Glomerular endothelial cell (primary cell): Measurements from ENCODE around the gene TMTC1. TPM values are rescaled to one million over a fixed set of nuclear protein-coding genes. Genes with fewer than 3 reads are reported as not detected.

Experiments used
- DNase-seq: peaks from one replicate; pipeline ENCODE4 v3.0.0-alpha.2; 2011; ENCODE audit warnings: low read depth, low spot score; ENCODE audit errors: extremely low read depth
- total RNA-seq: library from RNA; depleted of rRNA; stranded (reverse); fragments of >200 nt; gene quantifications from 2 replicates; pipeline ENCODE4 v1.2.3, GENCODE V29; 2015

The TMTC1 gene
- total RNA-seq, 1 donor from 2014 or later: 4.7 TPM

DNA sequence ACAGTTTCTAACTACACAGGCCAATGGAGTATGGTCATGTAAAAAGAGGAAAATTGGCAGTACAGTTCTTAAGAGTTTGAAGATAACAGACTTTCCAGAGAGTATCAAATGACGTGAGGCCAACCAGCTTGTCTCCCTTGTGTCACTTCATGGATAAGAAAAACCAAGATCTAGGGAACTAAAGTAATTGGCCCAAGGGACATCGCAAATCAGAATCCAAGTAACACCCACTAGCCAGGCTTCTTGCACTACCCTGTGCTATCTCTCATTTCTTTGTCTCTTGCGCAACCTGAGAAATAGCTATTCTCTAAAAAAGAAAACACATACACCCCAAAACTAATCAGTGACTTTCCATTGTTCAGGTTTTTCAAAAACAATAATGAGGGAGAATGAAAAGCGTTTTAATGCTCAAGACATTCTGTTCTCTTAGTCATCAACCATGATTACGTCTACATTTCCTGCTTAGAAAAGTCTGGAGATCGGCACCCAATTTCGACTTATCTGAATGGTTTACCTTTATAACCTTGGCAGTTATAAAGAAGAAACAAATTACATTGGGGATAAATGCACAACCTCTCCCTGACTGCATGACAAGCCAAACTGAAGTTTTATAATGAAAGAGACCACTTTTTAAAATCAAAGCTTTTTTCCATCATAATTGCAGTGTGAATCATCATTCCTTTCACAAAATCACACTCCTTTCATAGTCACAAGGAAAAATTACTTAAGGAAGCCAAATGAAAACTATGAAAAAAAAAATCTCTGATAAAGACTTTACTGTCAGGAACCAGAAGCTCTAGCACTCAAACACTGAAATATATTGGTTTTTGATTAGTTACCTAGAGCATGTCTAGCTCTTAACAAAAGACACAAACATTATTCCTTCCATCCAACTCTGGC, 42.1 kb downstream of the TMTC1 start:
- DNase-seq: peak; percentile 88

DNA sequence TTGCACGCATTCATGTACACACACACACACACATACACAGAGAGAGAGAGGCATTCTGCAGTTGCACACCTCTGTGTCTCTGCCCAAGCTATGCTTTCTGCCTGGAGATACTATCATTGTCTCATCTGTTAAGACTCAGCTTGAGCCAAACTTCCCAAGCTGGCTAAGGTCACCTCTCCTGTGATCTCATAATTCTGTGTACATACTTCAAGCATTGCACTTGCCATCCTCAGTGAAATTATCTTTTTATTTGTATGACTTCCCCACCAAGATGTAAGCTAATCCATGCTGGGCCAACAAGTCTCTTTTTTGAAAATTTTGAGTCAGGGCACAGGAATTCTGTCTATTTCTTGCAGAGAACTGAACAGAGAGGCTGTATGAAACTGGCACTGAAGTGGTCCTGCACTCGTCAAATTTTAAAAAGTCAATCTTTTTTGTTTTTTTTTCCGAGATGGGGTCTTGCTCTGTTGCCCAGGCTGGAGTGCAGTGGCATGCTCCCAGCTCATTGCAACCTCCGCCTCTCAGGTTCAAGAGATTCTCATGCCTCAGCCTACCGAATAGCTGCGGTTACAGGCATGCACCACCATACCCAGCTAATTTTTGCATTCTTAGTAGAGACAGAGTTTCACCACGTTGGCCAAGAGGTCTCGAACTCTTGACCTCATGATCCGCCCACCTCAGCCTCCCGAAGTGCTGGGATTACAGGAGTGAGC, 44.3 kb downstream of the TMTC1 start:
- DNase-seq: no peak

DNA sequence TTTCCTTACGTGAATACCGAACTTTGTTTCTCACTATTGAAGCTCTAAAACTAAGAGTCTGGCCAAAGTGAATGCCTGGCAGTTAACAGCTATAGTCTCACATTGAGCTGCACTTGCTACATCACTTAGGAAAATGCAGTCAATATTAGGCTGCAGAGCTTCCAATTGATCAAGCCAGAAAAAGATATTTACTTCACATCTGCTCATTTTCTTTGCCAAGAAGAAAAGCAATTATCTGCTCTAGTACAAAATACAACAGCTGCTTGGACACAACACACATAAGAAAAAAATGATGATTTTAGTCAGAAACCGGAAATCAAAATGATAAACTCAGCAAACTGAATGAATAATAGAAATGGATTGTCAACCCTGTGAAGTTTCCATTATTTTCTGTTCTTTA, 45.4 kb downstream of the TMTC1 start:
- no peak for DNase-seq

DNA sequence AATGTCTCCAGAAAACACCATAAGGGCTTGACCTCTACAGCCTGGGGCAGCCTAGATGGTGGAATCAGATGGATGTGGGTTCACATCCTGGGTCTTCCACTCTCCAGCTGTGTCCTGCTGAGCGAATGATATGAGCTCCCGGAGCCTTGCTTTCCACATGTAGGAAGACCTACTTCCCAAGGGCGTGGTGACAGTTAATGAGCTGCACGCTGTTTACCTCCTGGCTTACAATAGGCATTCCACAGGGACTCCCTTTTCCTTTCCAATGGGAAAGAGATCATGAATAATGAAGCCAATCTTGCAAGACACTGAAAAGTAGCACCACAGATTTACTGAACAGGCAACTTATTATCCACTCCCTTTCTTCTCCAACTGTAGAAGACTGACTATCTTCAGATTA, 46.1 kb downstream of the TMTC1 start:
- no peak for DNase-seq

DNA sequence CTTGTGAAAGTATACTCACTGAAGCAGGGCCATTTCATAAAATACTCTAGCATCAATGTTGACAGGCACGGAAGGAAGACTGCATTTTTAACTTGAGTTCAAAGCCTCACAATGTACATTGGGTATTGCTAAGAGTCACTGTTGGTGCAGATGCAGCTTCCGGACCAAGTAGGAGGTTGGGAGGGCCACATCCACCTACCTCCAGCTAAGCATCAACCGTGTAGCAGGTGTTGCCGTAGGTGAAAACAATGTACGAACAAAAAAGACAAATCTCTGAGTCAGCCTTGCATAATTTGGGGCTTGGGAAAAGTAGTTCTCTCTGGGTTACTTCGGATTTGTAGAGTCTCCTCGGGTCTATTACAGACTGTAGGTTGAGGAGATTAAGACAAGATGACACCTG, 48.1 kb downstream of the TMTC1 start:
- DNase-seq: no peak

DNA sequence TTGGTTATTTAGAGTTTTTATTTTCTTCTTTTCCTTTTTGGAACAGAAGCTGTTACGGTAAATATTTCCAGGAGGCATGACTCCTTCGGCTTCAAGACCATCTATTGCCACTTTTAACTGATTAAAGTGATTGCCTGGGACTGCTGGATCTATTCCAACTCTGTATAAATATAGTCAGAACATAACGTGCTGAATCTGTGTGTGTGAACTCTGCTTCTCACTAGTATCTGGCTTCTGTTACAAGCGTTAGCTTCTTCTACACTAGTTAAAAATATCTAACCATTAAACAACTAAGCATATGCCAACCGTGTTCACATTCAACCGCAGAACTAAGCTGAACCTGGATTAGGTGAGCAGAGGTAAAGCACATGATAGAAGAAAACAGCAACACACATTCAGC, 49.0 kb downstream of the TMTC1 start:
- no peak for DNase-seq

DNA sequence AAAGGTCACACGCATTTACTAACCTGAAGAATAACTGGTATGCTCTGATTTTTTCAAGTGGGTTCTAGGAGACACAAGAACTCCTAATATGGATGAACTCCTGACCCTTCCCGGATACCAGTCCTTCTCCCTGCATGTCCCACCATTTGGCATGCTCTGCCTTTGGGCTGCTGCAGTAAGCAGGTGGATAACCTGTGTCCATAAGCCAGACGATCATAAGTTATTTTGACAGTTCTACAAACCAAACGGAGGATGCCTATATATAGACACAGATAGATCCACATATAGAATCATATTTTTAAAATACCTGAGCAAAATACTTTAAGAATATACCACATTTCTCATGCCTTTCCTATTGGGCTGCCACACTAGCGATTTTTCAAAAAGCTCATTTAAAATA, 49.4 kb downstream of the TMTC1 start:
- DNase-seq: no peak

DNA sequence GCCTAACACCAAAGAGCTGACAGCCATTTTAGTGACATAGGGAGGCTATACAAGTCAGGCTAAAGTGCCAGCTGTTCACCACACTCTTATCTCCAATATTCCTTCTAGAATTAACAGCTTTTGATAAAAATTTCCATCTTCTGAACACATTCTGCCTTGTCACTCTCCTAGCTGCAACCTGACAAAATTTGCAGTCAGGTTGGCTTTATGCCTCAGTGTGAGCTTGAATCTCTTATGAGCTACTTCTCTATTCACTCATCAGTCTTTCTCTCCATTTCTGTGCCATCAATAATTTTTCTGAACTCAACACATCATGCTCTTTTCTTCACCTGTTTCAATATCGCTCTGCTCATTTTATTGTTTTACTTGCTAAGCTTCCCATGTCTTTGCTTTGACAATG, 50.2 kb downstream of the TMTC1 start:
- no peak for DNase-seq

DNA sequence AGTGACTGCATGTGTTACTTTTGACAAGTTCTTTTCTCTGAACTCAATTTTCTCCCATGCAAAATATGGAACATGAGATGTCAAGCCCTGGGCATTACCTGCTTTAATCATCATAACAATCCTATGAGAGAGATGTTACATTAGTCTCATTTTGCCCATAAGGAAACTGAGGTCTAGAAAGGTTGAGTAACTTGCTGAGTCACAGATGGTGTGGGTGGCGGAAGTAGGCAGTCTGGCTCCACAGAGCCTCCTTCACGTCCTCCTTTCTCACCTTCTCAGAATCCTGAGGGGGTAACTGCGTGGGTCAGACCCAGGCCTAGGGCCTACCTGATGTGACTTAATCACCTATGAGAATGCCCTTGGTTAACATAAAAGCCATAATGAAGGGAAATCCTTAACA, 50.7 kb downstream of the TMTC1 start:
- DNase-seq: no peak

DNA sequence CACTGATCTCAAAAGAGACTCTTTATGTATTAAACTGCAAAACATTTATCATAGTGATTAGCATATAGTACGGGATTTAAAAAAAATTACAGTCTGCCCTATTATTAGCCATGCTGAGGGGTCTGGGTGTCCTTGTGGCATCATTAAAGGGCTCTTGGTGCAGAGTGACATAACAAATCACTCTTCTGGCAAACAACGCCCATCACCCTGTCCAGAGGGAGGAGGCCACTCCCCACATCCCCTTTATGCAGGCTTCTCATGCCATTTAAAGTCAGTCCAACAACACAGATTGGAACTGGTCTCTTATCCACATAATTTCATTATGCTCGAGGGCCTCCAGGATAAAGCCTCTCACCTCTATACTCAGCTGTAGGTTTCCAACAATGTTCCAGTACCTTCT, 51.1 kb downstream of the TMTC1 start:
- no peak for DNase-seq

DNA sequence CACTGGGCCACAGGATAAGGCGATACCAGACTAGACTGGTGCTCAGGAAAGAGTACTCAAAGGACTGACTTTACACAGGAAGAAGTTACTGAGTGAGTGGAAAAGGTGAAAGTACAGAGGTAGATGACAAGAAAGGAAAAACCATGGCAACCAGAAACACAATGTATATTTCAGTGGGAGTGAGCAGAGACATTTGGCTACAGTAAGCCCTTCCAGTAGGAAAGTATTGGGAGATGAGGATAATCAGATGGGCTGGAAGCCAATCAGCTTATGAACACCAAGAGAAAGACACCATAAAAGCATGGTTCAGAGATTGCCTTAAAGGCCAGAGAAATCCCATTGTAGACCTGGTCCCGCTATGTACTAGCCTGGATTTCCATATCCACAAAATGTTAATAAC, 51.6 kb downstream of the TMTC1 start:
- no peak for DNase-seq

DNA sequence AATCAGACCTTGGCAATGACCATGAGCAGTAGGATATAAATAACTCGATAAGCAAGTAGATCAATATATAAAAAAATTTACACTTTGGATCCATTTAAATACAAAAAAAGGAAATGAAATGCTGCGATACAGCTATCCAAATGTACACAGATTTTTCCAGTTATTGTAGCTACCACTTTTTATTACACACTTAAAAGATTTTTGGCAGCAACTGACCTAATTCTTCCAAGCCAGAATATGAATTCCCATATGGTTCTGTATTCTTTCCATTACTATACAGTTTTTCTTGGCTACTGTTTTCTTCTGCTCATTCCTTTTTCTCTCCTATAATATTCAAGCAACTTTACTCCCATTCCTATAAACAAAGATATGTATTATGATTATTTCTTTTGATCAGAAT, 52.2 kb downstream of the TMTC1 start:
- no peak for DNase-seq

DNA sequence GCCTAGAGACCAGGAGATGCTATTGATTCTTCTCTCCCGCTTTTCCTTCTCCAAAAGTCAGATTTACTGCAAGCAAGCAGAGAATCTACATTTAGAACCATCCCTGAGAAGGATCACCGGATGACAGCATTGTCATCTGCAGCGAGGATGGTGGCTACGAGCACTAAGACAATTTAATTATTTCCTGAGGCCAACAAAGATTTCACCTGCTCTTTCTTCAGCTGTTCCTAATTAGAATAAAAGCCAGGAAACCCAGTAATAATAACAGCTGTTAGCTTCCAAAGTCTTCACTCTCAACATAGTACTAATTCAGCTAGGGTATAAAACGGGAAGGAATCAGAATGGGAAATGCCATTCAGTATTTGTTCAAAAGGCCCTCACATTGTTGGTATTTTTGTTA, 53.3 kb downstream of the TMTC1 start:
- DNase-seq: no peak

DNA sequence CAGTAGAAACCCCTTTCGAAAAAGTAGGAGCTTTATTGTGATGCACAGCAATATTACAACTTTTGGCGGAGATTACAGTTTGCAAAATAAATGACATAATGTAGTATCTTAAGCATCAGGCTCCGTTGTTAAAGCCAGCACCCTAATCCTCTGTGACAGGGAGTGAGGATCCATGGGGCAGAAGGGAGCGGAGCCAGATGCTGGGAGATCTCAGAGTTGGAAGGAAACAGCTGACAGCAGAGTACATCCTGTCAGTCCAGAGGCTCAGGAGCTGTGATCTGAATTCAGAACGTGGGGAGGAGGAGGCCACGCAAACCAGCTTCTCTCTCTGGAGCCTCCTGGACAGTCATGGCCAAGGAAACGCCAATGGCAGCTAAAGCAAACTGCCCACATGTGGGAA, 55.7 kb downstream of the TMTC1 start:
- DNase-seq: no peak

DNA sequence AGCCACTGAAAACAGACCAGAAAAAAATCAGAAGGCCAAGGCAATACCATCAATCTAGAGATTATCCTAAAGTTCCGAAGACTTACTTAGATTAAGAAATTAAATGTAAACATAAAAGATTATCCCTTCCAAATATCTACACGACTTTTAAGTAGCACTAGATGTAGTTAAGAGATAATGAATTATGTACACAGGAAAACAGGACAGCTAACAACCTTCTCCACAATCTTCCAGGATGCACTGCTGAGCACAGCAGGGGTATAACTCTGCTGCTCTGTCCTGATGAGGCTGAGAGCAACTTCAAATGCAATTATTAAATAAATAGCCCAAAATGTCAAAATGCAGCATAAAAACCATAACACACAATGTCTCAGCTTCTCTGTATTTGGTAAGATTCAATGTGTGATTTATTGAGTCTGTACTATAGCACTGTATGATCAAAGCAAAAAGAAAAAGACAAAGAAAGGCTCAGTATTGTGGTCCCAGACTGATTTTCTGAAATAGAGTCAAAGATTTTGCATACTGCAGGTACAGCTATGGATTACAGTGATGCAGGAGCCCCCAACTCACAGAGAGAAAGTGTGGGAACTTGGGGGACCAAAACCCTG, 56.9 kb downstream of the TMTC1 start:
- DNase-seq: no peak

DNA sequence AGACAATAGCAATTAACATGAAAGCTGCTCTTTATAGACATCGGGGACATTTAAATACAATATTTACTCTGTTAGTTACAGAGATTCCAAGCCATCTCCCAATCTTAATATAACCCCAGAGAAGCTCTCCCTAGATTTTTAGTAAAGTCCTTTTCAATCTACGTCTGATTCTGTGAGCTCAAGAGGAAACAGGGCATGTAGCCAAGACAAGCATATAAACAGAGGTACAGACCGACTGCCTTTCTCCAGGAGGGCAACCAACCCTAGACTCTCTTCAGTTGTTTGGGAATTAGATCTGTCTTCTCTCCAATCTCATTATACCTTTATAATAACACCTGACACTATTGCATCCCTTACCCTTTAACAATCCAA, 57.4 kb downstream of the TMTC1 start:
- no peak for DNase-seq

DNA sequence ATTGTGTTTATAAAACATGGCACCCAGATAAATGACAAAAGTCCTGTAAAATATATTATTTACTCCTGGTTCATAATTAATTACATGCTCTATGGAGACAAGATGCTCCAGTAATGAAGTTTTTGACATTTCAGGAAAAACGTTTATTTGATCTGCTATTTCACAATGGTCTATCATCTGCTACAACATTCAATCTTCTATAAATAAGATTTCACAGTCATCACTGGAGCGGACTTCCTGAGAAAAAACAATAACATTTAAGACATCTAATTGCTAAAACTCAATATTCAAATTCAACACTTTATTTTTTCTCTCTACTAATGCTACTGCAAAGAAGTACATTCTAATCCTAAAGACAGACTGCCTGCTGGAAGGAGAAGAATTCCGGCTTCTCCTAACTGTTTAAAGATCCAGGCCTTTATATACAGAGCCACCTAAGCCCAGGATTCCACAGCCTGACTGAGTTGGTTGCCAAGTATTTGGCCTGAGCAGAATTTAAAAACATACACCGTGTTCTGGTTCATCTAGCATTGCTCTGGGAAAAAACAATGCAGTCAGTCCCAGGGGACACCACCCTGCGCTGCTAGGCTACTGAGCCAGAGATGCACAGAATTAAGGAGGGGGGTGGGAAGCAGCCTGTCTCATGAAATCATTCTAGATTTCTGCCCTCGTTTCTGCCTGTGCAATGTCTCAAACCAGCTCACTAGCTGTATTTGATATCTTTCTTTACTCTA, 58.0 kb downstream of the TMTC1 start:
- no peak for DNase-seq

DNA sequence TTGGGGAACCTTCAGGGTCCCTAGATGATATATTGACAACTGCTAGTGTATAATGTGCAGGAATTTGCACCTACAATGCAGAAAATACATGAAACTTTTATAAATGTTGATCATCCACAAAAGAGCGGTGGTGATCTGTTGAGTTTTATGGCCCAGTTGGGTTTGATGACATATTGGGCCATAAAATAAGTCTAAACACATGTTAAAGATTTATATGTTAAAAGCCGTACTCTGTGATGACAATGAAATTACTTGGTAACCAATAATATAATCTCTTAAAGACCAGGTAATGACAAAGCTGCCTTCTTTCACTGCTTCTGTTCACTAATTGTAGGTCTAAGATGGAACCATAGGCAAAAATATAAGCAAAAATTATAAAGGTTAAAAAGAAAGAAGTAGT, 61.6 kb downstream of the TMTC1 start:
- DNase-seq: no peak

DNA sequence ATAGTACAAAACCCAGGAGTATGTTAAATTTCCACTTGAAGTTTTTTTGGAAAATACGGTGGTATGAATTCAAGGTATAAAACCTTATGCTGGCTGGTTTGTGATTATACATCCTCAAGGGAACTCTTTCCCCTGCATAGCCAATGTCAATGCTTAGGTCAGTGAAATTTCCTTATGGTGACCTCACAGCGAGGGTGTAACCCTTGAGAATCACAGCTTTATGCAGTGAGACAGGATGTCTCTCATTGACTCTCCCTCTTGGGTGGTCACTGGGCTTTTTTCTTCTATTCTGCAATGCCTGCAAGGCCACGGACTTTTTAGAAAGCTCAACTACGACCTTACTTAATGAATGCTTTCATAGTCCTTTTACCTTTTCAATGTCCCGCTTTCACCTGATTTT, 64.4 kb downstream of the TMTC1 start:
- DNase-seq: no peak

DNA sequence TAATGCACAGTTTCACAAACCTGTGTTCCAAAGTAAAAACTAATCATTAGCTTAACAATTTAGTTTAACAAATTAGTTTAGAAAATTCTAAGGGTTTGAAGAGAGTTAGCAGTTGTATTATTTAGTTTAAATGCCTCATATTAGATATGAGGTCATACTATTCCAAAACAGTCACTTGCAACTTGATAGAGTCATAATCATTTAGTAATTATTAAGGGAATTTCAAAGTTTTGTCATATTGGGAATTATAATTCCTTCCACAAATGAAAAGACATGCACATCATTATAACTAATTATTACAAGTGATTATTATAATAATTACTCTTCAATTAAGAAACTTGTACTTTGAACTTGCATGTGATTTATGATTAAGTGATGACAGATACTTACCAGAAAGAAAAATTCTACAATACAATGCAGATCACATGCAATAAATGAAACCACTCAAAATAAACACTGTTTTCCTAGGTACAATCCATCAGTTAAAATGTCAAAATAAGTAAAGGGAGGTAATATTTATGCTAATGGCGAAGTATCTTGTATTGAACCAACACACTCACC, 66.1 kb downstream of the TMTC1 start:
- DNase-seq: no peak

DNA sequence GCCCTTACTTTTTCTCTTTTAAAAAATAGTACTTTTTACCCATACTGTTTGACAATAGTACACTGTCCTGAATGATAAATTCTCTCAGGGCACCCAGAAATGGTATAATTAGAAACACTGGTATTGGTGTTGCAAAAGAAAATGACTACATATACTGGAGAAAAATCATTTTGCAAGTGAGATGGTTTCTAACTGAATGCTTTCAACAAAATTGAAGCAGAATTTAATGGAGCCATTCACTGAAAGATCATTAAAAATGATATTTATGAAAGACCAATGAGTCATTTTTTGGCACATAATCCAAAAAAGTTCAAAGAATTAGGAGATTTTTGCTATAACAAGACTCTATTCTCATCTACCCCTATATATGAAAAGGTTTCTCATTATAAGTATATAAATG, 68.8 kb downstream of the TMTC1 start:
- no peak for DNase-seq
